Liver (tissue), 9 donors: ENCODE results near the gene TMEM108. TPM values are rescaled to one million over a fixed set of nuclear protein-coding genes. Genes with fewer than 3 reads are reported as not detected.

ENCODE experiments used
- DNase-seq: peaks from one replicate; pipeline ENCODE4 v3.0.0-alpha.2; 2017; ENCODE audit warnings: low spot score
- H3K27ac ChIP-seq, 2 donors: one replicate each; pipeline ENCODE4 v1.7.0; 2013; ENCODE audit warnings: inconsistent platforms in 2 of 2, low read length in 2 of 2, control low read depth in 1 of 2, low read depth in 1 of 2, mild to moderate bottlenecking in 1 of 2
- H3K27me3 ChIP-seq, 4 donors: one replicate each; pipeline versions ENCODE4 v1.6.1 to v1.7.0; 2013; ENCODE audit warnings: low read length in 3 of 4, inconsistent platforms in 1 of 4, mild to moderate bottlenecking in 1 of 4, moderate library complexity in 1 of 4; ENCODE audit not compliant: control insufficient read depth in 4 of 4, insufficient read depth in 4 of 4
- H3K36me3 ChIP-seq, 4 donors: one replicate each; pipeline versions ENCODE4 v1.6.1 to v1.7.0; 2013; ENCODE audit warnings: low read length in 3 of 4, mild to moderate bottlenecking in 3 of 4, low read depth in 1 of 4, moderate library complexity in 1 of 4; ENCODE audit not compliant: control insufficient read depth in 4 of 4, insufficient read depth in 3 of 4
- H3K4me1 ChIP-seq, 4 donors: one replicate each; pipeline versions ENCODE4 v1.6.1 to v1.7.0; 2013; ENCODE audit warnings: low read length in 3 of 4, mild to moderate bottlenecking in 3 of 4, moderate library complexity in 1 of 4; ENCODE audit not compliant: control insufficient read depth in 4 of 4, insufficient read depth in 4 of 4
- H3K4me3 ChIP-seq, 3 donors: one replicate each; pipeline versions ENCODE4 v1.6.1 to v1.7.0; 2013; ENCODE audit warnings: low read length in 3 of 3, control low read depth in 1 of 3, low read depth in 1 of 3, mild to moderate bottlenecking in 1 of 3
- H3K9ac ChIP-seq, 2 donors: one replicate each; pipeline ENCODE4 v1.7.0; 2013; ENCODE audit warnings: low read length in 2 of 2, mild to moderate bottlenecking in 2 of 2, moderate library complexity in 2 of 2, control low read depth in 1 of 2, low read depth in 1 of 2
- H3K9me3 ChIP-seq, 4 donors: one replicate each; pipeline versions ENCODE4 v1.6.1 to v1.7.0; 2013; ENCODE audit warnings: low read length in 3 of 4; ENCODE audit not compliant: control insufficient read depth in 4 of 4
- ATF3 ChIP-seq: IDR thresholded peaks from 2 replicates; pipeline ENCODE4 v1.6.1; 2016; ENCODE audit warnings: antibody characterized with exemption
- CTCF ChIP-seq: fragments of 150-350 bp; IDR thresholded peaks from 2 replicates; pipeline ENCODE4 v1.5.1; 2017; ENCODE audit warnings: improper control_type of control experiment, low read depth, low read length; ENCODE audit not compliant: missing input control
- EGR1 ChIP-seq, 2 donors: IDR thresholded peaks; 2 replicates each; pipeline ENCODE4 v1.6.1; 2016 to 2018; ENCODE audit warnings: antibody characterized with exemption in 2 of 2, low read depth in 2 of 2
- FOXA2 ChIP-seq: IDR thresholded peaks from 2 replicates; pipeline ENCODE4 v1.6.1; 2016; ENCODE audit warnings: antibody characterized with exemption
- GABPA ChIP-seq, 2 donors: IDR thresholded peaks in 1 of 2; conservative IDR thresholded peaks in 1 of 2; 2 replicates each; pipeline ENCODE4 v1.6.1; 2016; ENCODE audit warnings: antibody characterized with exemption in 2 of 2, mild to moderate bottlenecking in 1 of 2, moderate library complexity in 1 of 2
- HNF4A ChIP-seq, 2 donors: conservative IDR thresholded peaks; 2 replicates each; pipeline ENCODE4 v1.6.1; 2016; ENCODE audit warnings: antibody characterized with exemption in 2 of 2, mild to moderate bottlenecking in 2 of 2
- HNF4G ChIP-seq: IDR thresholded peaks from 2 replicates; pipeline ENCODE4 v1.6.1; 2016; ENCODE audit warnings: antibody characterized with exemption
- JUND ChIP-seq, 2 donors: IDR thresholded peaks; 2 replicates each; pipeline ENCODE4 v1.6.1; 2016; ENCODE audit warnings: antibody characterized with exemption in 2 of 2
- MAX ChIP-seq: IDR thresholded peaks from 2 replicates; pipeline ENCODE4 v1.6.1; 2016; ENCODE audit warnings: antibody characterized with exemption
- NR2F2 ChIP-seq: IDR thresholded peaks from 2 replicates; pipeline ENCODE4 v1.6.1; 2016; ENCODE audit warnings: antibody characterized with exemption
- RAD21 ChIP-seq, 2 donors: IDR thresholded peaks; 2 replicates each; pipeline ENCODE4 v1.6.1; 2016; ENCODE audit warnings: antibody characterized with exemption in 2 of 2, mild to moderate bottlenecking in 2 of 2
- REST ChIP-seq: IDR thresholded peaks from 2 replicates; pipeline ENCODE4 v1.6.1; 2016; ENCODE audit warnings: antibody characterized with exemption, mild to moderate bottlenecking
- RXRA ChIP-seq, 2 donors: IDR thresholded peaks; 2 replicates each; pipeline ENCODE4 v1.6.1; 2017 to 2018; ENCODE audit warnings: antibody characterized with exemption in 2 of 2, mild to moderate bottlenecking in 1 of 2
- SP1 ChIP-seq: IDR thresholded peaks from 2 replicates; pipeline ENCODE4 v1.6.1; 2018; ENCODE audit warnings: antibody characterized with exemption, mild to moderate bottlenecking
- TAF1 ChIP-seq: conservative IDR thresholded peaks from 2 replicates; pipeline ENCODE4 v1.6.1; 2016; ENCODE audit warnings: antibody characterized with exemption, mild to moderate bottlenecking
- YY1 ChIP-seq: IDR thresholded peaks from 2 replicates; pipeline ENCODE4 v1.6.1; 2016; ENCODE audit warnings: antibody characterized with exemption, mild to moderate bottlenecking
- ZBTB33 ChIP-seq: IDR thresholded peaks from 2 replicates; pipeline ENCODE4 v1.6.1; 2016; ENCODE audit warnings: antibody characterized with exemption
- WGBS: extraction: QIAGEN DNeasy Blood & Tissue Kit; methylation state at CpG from one replicate; pipeline ENCODE4 v1.1.7; 2013; 5-methylcytosine and 5-hydroxymethylcytosine counted together
- polyA plus RNA-seq, 2 donors: library from polyadenylated mRNA; stranded (reverse) in 1 of 2; unstranded in 1 of 2; fragments of 200-250 nt in 1 of 2; fragments of >200 nt in 1 of 2; fragmentation: Nextera tagmentation in 1 of 2; extraction: Ambion mirVana in 1 of 2; gene quantifications; one replicate each; pipeline versions ENCODE4 v1.2.1 to v1.2.3, GENCODE V29; 2013 to 2015
- total RNA-seq, 2 donors: library from RNA; depleted of rRNA; stranded (reverse); fragments of >200 nt; gene quantifications; one replicate each; pipeline ENCODE4 v1.2.3, GENCODE V29; 2014
- donor health status: healthy.
- donor health status: healthy.
- donor health status: healthy.
- donor health status: healthy.
- donor health status: healthy.

TMEM108 gene
- total and polyA plus RNA-seq, 4 donors, result 0.05 to 0.10 TPM; not detected in 2

- Histone ChIP-seq H3K36me3 (no peaks in the 10 kb centered on the region), H3K9me3 (no peaks in the 10 kb centered on the region), H3K4me3 (no peak overlapping the region), H3K4me1 (no peaks in the 10 kb centered on the region), H3K27me3 (no peaks in the 10 kb centered on the region), H3K9ac (no peak overlapping the region), H3K27ac (no peak overlapping the region)
- WGBS, result 36% methylated on average over 1 of the region's 1 CpG
- no peak for DNase-seq
- TF ChIP-seq HNF4G (no peak), JUND (IDR thresholded peaks at IDR 0.05) (no peak), NR2F2 (no peak), MAX (no peak), EGR1 (IDR thresholded peaks at IDR 0.05; ENCODE audit: low read depth in 2 of 2) (no peak)
Observed at GRCh38 chr3:133258358-133258757, 220.2 kb downstream of the TMEM108 start.

GRCh38 chr3:133259767-133260166, 221.6 kb downstream of the TMEM108 start:
- TF ChIP-seq SP1 (no peak), TAF1 (no peak), NR2F2 (no peak), CTCF (no peak), YY1 (no peak), HNF4A (conservative IDR thresholded peaks at IDR 0.05) (no peak), GABPA (IDR thresholded peaks at IDR 0.05 in 1 of 2, conservative IDR thresholded peaks at IDR 0.05 in 1 of 2) (no peak), ATF3 (no peak), REST (no peak), HNF4G (no peak), EGR1 (IDR thresholded peaks at IDR 0.05; ENCODE audit: low read depth in 2 of 2) (no peak), RAD21 (IDR thresholded peaks at IDR 0.05) (no peak), ZBTB33 (no peak), FOXA2 (no peak), JUND (IDR thresholded peaks at IDR 0.05) (no peak), MAX (no peak), RXRA (IDR thresholded peaks at IDR 0.05) (no peak)
- 89% methylated on average over 4 of the region's 4 CpGs for WGBS
- DNase-seq, result no peak

More at GRCh38 chr3:133259767-133260166, 221.6 kb downstream of the TMEM108 start:
- Histone ChIP-seq H3K27me3 (no peaks in the 10 kb centered on the region), H3K4me1 (no peaks in the 10 kb centered on the region), H3K9ac (no peak overlapping the region), H3K4me3 (no peak overlapping the region), H3K9me3 (no peaks in the 10 kb centered on the region), H3K36me3 (no peaks in the 10 kb centered on the region), H3K27ac (no peak overlapping the region)
